LoVo (cell line): Measurements from ENCODE around the gene STK32B.

Experiments used
- DNase-seq: peaks from one replicate; pipeline ENCODE4 v3.0.0-alpha.2; 2016; ENCODE audit warnings: low spot score

Gene STK32B

GRCh38 chr4:5365071-5366008 is 314.1 kb downstream of the STK32B start:
- DNase-seq = peak; percentile 57

- DNase-seq = no peak
Observed at GRCh38 chr4:5366009-5366386, 314.7 kb downstream of the STK32B start.

GRCh38 chr4:5366421-5366820 is 315.1 kb downstream of the STK32B start:
- no peak for DNase-seq

GRCh38 chr4:5368426-5368825 is 317.1 kb downstream of the STK32B start:
- no peak for DNase-seq

- DNase-seq = no peak
Observed at GRCh38 chr4:5370286-5370685, 319.0 kb downstream of the STK32B start.

GRCh38 chr4:5371415-5372190 is 320.3 kb downstream of the STK32B start:
- DNase-seq = no peak

GRCh38 chr4:5372198-5372597 is 320.9 kb downstream of the STK32B start:
- DNase-seq = no peak

GRCh38 chr4:5373327-5373726 is 322.0 kb downstream of the STK32B start:
- DNase-seq = no peak

- no peak for DNase-seq
Observed at GRCh38 chr4:5374592-5374991, 323.3 kb downstream of the STK32B start.

- DNase-seq = no peak
Observed at GRCh38 chr4:5374994-5375393, 323.7 kb downstream of the STK32B start.

- no peak for DNase-seq
Observed at GRCh38 chr4:5376015-5376414, 324.7 kb downstream of the STK32B start.

GRCh38 chr4:5378002-5378401 is 326.7 kb downstream of the STK32B start:
- no peak for DNase-seq

- no peak for DNase-seq
Observed at GRCh38 chr4:5379895-5380294, 328.6 kb downstream of the STK32B start.

GRCh38 chr4:5381961-5382441 is 330.7 kb downstream of the STK32B start:
- DNase-seq = no peak

GRCh38 chr4:5383191-5383980 is 332.1 kb downstream of the STK32B start:
- no peak for DNase-seq

- no peak for DNase-seq
Observed at GRCh38 chr4:5385741-5386311, 334.5 kb downstream of the STK32B start.

GRCh38 chr4:5386921-5387320 is 335.6 kb downstream of the STK32B start:
- no peak for DNase-seq

- DNase-seq = no peak
Observed at GRCh38 chr4:5387457-5387856, 336.2 kb downstream of the STK32B start.

- DNase-seq = no peak
Observed at GRCh38 chr4:5389756-5390310, 338.6 kb downstream of the STK32B start.

GRCh38 chr4:5391492-5391891 is 340.2 kb downstream of the STK32B start:
- DNase-seq = no peak

GRCh38 chr4:5393911-5394513 is 342.7 kb downstream of the STK32B start:
- DNase-seq = no peak
